Fibroblast of mammary gland (primary cell): Measurements from ENCODE around the gene KRT86.

Source experiments
- DNase-seq: peaks from one replicate; pipeline ENCODE4 v3.0.0-alpha.2; 2010; ENCODE audit warnings: low read depth
- H3K4me3 ChIP-seq: 2 replicates; pipeline ENCODE4 v1.5.1; 2011; ENCODE audit warnings: low read depth, mild to moderate bottlenecking, low read length, moderate library complexity; ENCODE audit not compliant: control insufficient read depth
- CTCF ChIP-seq: conservative IDR thresholded peaks from 2 replicates; pipeline ENCODE4 v1.5.1; 2011; ENCODE audit warnings: low read depth, low read length, inconsistent platforms; ENCODE audit not compliant: control insufficient read depth, insufficient read depth

KRT86 gene

GRCh38 chr12:52354200-52354599, 79.8 kb downstream of the KRT86 start:
- no peak for DNase-seq

GRCh38 chr12:52355176-52355575, 80.7 kb downstream of the KRT86 start:
- TF ChIP-seq CTCF, result no peak
- DNase-seq, result no peak
- no peak overlapping the region for H3K4me3 ChIP-seq

More at GRCh38 chr12:52354200-52354599, 79.8 kb downstream of the KRT86 start:
- no peak overlapping the region for H3K4me3 ChIP-seq
- TF ChIP-seq CTCF, result no peak

- DNase-seq, result no peak
- no peak overlapping the region for H3K4me3 ChIP-seq
- no peak for TF ChIP-seq CTCF
Observed at GRCh38 chr12:52356031-52356761, 81.8 kb downstream of the KRT86 start.

- H3K4me3 ChIP-seq, result no peak overlapping the region
- TF ChIP-seq CTCF, result no peak
- DNase-seq, result no peak
Observed at GRCh38 chr12:52356762-52357580, 82.5 kb downstream of the KRT86 start.
